Psoas muscle (tissue), 8 donors: ENCODE results near the gene NAIF1. TPM values are rescaled to one million over a fixed set of nuclear protein-coding genes. Genes with fewer than 3 reads are reported as not detected.

Source experiments
- ATAC-seq, 4 donors: fragments of 200-7000 bp; cut with Tn5 transposase; one replicate each; pipeline ENCODE4 v1.9.1; 2020; ENCODE audit warnings: moderate library complexity in 3 of 4, mild to moderate bottlenecking in 2 of 4
- DNase-seq, 2 donors: peaks; one replicate each; pipeline ENCODE4 v3.0.0-alpha.2; 2020
- H3K27ac ChIP-seq: fragments of 200-600 bp; one replicate; pipeline ENCODE4 v1.8.0; 2022
- H3K27me3 ChIP-seq, 3 donors: fragments of 200-600 bp in 1 of 3; one replicate each; pipeline versions ENCODE4 v1.6.1 to v1.8.0; 2013 to 2022; ENCODE audit warnings: low read length in 2 of 3, mild to moderate bottlenecking in 2 of 3, moderate library complexity in 1 of 3; ENCODE audit not compliant: insufficient read depth in 3 of 3
- H3K36me3 ChIP-seq, 2 donors: fragments of 200-600 bp in 1 of 2; one replicate each; pipeline versions ENCODE4 v1.6.1 to v1.8.0; 2013 to 2022; ENCODE audit warnings: low read depth in 1 of 2, mild to moderate bottlenecking in 1 of 2, moderate library complexity in 1 of 2; ENCODE audit not compliant: insufficient read depth in 1 of 2
- H3K4me1 ChIP-seq: fragments of 200-600 bp; one replicate; pipeline ENCODE4 v1.8.0; 2022
- H3K4me3 ChIP-seq: fragments of 200-600 bp; one replicate; pipeline ENCODE4 v1.8.0; 2022; ENCODE audit warnings: mild to moderate bottlenecking
- H3K9me3 ChIP-seq: fragments of 200-600 bp; one replicate; pipeline ENCODE4 v1.8.0; 2022
- CTCF ChIP-seq: fragments of 200-600 bp; IDR thresholded peaks from one replicate; pipeline ENCODE4 v1.8.0; 2022; ENCODE audit warnings: antibody characterized with exemption
- WGBS, 3 donors: extraction: QIAGEN DNeasy Blood & Tissue Kit; methylation state at CpG; one replicate each; pipeline versions ENCODE4 v1.1.6 to v1.1.7; 2013; 5-methylcytosine and 5-hydroxymethylcytosine counted together
- intact Hi-C, 2 donors: fragments of 100-400 bp; cut with DNase I; formaldehyde crosslinking; loops; one replicate each; pipeline versions ENCODE4 v1.11.0 to v1.14.2; 2022
- polyA plus RNA-seq, 3 donors: library from polyadenylated mRNA; stranded (reverse); fragments of 200-250 nt; gene quantifications; one replicate each; pipeline ENCODE4 v1.2.3, GENCODE V29; 2013
- total RNA-seq, 4 donors: library from RNA; stranded (reverse); fragmentation: NEBNext Ultra II Directional in 2 of 4; extraction: Animal tissue kit (Norgen Biotek cat#: 25700) in 2 of 4; gene quantifications; one replicate each; pipeline versions ENCODE4 v1.2.1 to v1.2.4, GENCODE V29; 2021 to 2023
- donor health status: healthy with polysubstance abuse.
- donor health status: DM: no; HTN: no; CAD: no; lungs with moderate emphysema.
- donor health status: Bipolar disorder and iron deficiency.
- donor health status: healthy.
- donor health status: DM: yes; HTN: yes; CAD: no.
- donor health status: DM: no; HTN: no; CAD: no.
- donor health status: DM: no; HTN: no; CAD: no.
- donor health status: DM: yes; HTN: yes; CAD: no.

The NAIF1 gene
- total and polyA plus RNA-seq, 7 donors = 4.2 to 8.7 (median 6.3) TPM

GRCh38 chr9:128053560-128053959, 13.6 kb downstream of the NAIF1 start:
- Histone ChIP-seq H3K27ac (peak overlapping the region; percentile 15), H3K36me3 (no peaks in the 10 kb centered on the region), H3K4me1 (peaks cover 28% of the 10 kb centered on the region), H3K27me3 (no peaks in the 10 kb centered on the region), H3K4me3 (no peak overlapping the region), H3K9me3 (no peaks in the 10 kb centered on the region)
- ATAC-seq (no peak), DNase-seq (no peak)
- intact Hi-C loops = loop anchor here in 1 of 2 donors (5.0 kb wide), 1 partner anchor 64 kb away; no protein-coding TSS in a partner anchor
- TF ChIP-seq CTCF = no peak
- 91 to 92% (median 92%) methylated on average over 11 of the region's 11 CpGs for WGBS, 3 donors

GRCh38 chr9:128051932-128052709, 15.0 kb downstream of the NAIF1 start:
- DNase-seq (no peak), ATAC-seq (no peak)
- H3K9me3 ChIP-seq = no peaks in the 10 kb centered on the region
- peaks cover 28% of the 10 kb centered on the region for H3K4me1 ChIP-seq
- no peak for TF ChIP-seq CTCF
- H3K36me3 ChIP-seq = no peaks in the 10 kb centered on the region
- WGBS, 3 donors = 73 to 83% (median 79%) methylated on average over 15 of the region's 15 CpGs
- peak overlapping the region; percentile 84 for H3K27ac ChIP-seq
- H3K27me3 ChIP-seq = no peaks in the 10 kb centered on the region
- H3K4me3 ChIP-seq = no peak overlapping the region
- intact Hi-C loops = loop anchor here in 1 of 2 donors (5.0 kb wide), 1 partner anchor 65 kb away; no protein-coding TSS in a partner anchor

GRCh38 chr9:128049843-128050242, 17.3 kb downstream of the NAIF1 start:
- 34 to 58% (median 39%) methylated on average over 3 of the region's 3 CpGs for WGBS, 3 donors
- ATAC-seq (no peak), DNase-seq (no peak)
- Histone ChIP-seq H3K4me1 (peaks cover 14% of the 10 kb centered on the region), H3K36me3 (no peaks in the 10 kb centered on the region), H3K27me3 (no peaks in the 10 kb centered on the region), H3K27ac (peak overlapping the region; percentile 84), H3K9me3 (no peaks in the 10 kb centered on the region), H3K4me3 (no peak overlapping the region)
- intact Hi-C loops = loop anchor here in 1 of 2 donors (5.0 kb wide), 1 partner anchor 67 kb away; no protein-coding TSS in a partner anchor
- no peak for TF ChIP-seq CTCF

GRCh38 chr9:128048663-128049062, 18.5 kb downstream of the NAIF1 start:
- TF ChIP-seq CTCF = no peak
- no peak for DNase-seq
- Histone ChIP-seq H3K36me3 (no peaks in the 10 kb centered on the region), H3K27me3 (no peaks in the 10 kb centered on the region), H3K9me3 (no peaks in the 10 kb centered on the region), H3K4me3 (no peak overlapping the region), H3K4me1 (peaks cover 15% of the 10 kb centered on the region), H3K27ac (no peak overlapping the region)
- peak in 1 of 4 donors; percentile 19 for ATAC-seq
- intact Hi-C loops = no loop called here
